NCI-H82 treated with DMSO at 0.1 percent for 48 hours (cell line): ENCODE measurements around the gene LARP4B.
"Not testable (repeated sequence)": the region's sequence is repeated elsewhere in the genome, so short reads cannot be mapped to it uniquely, and the experiment has no call there.

Experiments
- DNase-seq: peaks from one replicate; lab custom pipeline; 2025; ENCODE audit not compliant: unreplicated experiment; lab: John Stamatoyannopoulos, UW

Gene LARP4B

GRCh38 chr10:773562-774161, 157.8 kb downstream of the LARP4B start:
- DNase-seq = no peak

DNA sequence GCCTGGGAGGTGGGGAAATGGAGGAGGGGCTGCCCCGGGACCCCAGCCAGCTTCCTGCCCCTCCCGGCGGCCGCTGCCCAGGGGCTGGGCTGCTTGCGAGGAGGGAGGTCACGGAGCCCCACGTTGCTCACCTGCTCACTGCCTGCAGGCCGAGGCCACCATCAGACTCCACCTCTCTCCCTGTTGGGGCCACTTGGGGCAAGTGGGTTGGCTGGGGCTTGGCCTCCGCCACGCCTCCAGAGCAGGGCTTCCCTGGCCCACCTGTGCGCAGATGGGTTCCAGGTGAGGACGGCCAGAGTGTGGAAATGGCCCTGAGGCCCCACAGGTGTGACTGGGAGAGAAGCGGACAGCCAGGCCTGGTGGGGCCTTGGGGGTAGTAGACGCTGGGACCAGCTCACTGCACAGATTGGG, 159.3 kb downstream of the LARP4B start:
- no peak for DNase-seq

- no peak for DNase-seq
These were observed 159.9 kb downstream of the LARP4B start for GRCh38 chr10:771647-772046.

DNA sequence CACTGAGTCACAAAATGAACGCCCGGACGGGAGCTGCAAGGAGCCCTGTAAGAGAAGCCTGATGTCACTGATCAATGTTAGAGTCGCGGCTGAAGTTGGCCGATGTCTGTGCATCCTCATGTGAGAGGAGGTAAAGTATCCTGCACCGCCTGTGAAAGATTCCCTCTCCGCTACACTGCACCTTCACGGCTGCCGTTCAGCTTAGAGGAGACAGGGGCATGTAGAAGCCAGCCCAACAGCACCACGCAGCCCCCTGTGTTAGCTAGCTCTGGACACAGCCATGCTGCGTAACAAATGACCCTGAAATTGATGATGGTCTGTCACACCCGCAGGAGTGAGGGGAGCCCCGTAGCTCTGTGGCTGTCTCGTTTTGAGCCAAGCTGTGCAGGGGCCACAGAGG, 160.5 kb downstream of the LARP4B start:
- no peak for DNase-seq

DNA sequence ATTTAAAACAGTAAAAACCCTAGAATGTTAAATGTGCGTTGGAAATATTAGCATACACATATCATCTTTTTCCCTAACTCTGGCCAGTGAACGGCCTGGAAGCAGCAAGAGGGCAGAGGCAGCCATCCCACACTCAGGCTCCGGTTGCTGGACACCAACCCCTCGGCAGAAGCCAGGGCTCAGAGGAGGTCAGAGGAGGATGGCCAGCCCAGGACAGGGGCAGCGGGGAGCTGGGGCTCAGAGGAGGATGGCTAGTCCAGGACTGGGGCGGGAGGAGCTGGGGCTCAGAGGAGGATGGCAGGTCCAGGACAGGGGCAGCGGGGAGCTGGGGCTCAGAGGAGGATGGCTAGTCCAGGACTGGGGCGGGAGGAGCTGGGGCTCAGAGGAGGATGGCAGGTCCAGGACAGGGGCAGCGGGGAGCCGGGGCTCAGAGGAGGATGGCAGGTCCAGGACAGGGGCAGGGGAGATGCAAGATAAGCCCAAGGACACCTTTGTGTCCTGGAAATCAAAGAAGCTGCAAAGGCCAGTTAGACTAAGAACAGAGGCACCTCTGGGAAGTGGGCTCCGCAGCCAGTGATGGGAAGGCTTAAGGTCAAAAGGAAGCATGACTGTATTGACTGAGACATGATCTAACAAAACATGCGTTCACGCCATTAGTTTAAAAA, 161.3 kb downstream of the LARP4B start:
- DNase-seq = not testable (repeated sequence)

DNA sequence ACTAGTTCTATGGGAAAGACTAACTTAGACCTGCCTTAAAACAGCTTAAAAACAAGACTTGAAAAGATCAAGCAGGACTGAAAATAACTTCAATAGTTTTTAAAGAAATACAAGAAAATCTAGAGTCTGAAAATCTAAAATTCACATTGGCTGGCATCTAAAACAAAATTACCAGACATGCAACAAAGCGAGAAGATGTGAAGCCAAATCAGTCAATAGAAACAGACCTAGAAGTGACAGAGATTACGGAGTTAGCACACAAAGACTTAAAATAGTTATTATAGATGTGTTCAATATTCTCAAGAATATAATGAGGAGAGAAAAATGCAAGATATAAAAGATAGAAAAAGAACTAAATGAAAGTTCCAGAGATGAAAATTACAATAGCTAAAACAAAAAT, 163.7 kb downstream of the LARP4B start:
- no peak for DNase-seq

GRCh38 chr10:767211-767610, 164.3 kb downstream of the LARP4B start:
- DNase-seq = no peak

DNA sequence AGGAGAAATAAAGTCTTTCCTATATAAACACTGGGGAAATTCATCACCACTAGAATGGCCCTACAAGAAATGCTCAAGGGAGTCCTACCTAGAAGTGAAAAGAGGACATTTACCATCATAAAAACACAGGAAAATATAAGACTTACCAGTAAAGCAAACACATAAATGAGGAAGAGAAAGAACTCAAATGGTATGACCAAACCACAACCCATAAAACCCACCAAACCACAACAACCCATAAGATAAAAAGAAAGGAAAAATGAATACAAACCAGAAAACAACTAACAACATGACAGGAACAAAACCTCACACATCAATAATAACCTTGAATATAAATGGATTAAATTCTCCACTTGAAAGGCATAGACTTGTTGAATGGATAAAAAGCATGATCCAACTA, 170.1 kb downstream of the LARP4B start:
- no peak for DNase-seq

GRCh38 chr10:760622-761021, 170.9 kb downstream of the LARP4B start:
- no peak for DNase-seq

DNA sequence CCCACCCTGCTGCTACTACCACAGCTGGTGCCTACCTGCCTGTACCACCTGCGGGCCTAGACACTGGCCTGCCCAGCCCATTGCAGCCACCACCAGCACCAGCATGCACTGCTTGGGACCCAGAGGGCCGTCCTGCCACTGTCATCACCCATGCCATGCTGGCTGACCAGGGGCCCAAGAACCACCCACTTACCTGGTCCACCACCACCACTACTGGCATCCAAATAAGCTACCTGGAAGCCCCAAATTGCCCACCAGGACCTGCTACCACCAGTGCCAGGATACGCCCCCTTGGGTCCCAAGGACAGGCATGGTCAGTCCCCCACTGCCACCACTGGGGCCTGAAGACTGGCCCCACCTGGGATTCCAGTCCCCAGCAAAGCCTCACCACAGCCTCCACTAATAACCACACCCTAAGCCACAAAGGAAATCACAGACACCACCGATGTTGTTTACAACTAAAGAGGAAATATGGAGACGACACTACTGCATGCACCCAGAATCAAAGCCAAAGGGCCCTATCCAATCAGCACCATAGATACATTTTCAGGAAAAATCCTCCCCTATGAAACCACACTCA, 171.5 kb downstream of the LARP4B start:
- DNase-seq = no peak
